Right lobe of liver (tissue), 6 donors: Measurements from ENCODE around the gene SKAP2. TPM values are rescaled to one million over a fixed set of nuclear protein-coding genes. Genes with fewer than 3 reads are reported as not detected.

Experiments used
- ATAC-seq, 4 donors: fragments of 200-7000 bp; cut with Tn5 transposase; one replicate each; pipeline ENCODE4 v1.9.1; 2020; ENCODE audit warnings: mild to moderate bottlenecking in 4 of 4, moderate library complexity in 4 of 4
- DNase-seq, 3 donors: peaks; one replicate each; pipeline ENCODE4 v3.0.0-alpha.2; 2020
- H3K27ac ChIP-seq, 3 donors: fragments of 200-600 bp; one replicate each; pipeline ENCODE4 v1.8.0; 2022
- H3K27me3 ChIP-seq, 2 donors: fragments of 200-600 bp; one replicate each; pipeline ENCODE4 v1.8.0; 2022
- H3K36me3 ChIP-seq, 4 donors: fragments of 200-600 bp; sonication (generic) in 1 of 4; one replicate each; pipeline versions ENCODE4 v1.5.1 to v1.8.0; 2017 to 2022; ENCODE audit warnings: control low read depth in 1 of 4
- H3K4me1 ChIP-seq, 4 donors: fragments of 200-600 bp; sonication (generic) in 1 of 4; one replicate each; pipeline versions ENCODE4 v1.5.1 to v1.8.0; 2017 to 2022; ENCODE audit warnings: control low read depth in 1 of 4
- H3K4me3 ChIP-seq, 3 donors: fragments of 200-600 bp; one replicate each; pipeline ENCODE4 v1.8.0; 2022
- H3K9me3 ChIP-seq, 4 donors: fragments of 200-600 bp; sonication (generic) in 1 of 4; one replicate each; pipeline versions ENCODE4 v1.5.1 to v1.8.0; 2017 to 2022; ENCODE audit warnings: control low read depth in 1 of 4
- POLR2A ChIP-seq: fragments of 450-650 bp; IDR thresholded peaks from one replicate; pipeline ENCODE4 v1.6.1; 2017; ENCODE audit warnings: antibody characterized with exemption, mild to moderate bottlenecking
- WGBS: methylation state at CpG from one replicate; pipeline ENCODE4 v1.1.6; 2018; ENCODE audit warnings: low coverage, low lambda C conversion rate; ENCODE audit not compliant: insufficient coverage; ENCODE audit errors: missing lambda C conversion rate; 5-methylcytosine and 5-hydroxymethylcytosine counted together
- intact Hi-C, 2 donors: fragments of 100-400 bp; cut with DNase I; formaldehyde crosslinking; loops; one replicate each; pipeline versions ENCODE4 v1.11.2 to v1.14.1; 2022
- total RNA-seq, 6 experiments: library from RNA; depleted of rRNA in 2 of 6; stranded (reverse); fragments of >200 nt in 2 of 6; fragmentation: NEBNext Ultra II Directional in 3 of 6; extraction: Animal tissue kit (Norgen Biotek cat#: 25700) in 3 of 6; gene quantifications; one replicate each; pipeline versions ENCODE4 v1.1.0 to v1.2.4, GENCODE V29; 2016 to 2023
- TF ChIP-seq, protein P1 (sequence below), 4 donors: fragments of 200-600 bp in 3 of 4; fragments of 450-650 bp in 1 of 4; IDR thresholded peaks; one replicate each; pipeline versions ENCODE4 v1.5.1 to v1.8.0; 2016 to 2022; ENCODE audit warnings: antibody characterized with exemption in 4 of 4, mild to moderate bottlenecking in 2 of 4
- donor health status: DM: no; HTN: yes; CAD: no.
- donor health status: DM: no; HTN: no; CAD: no.
- donor health status: DM: no; HTN: no; CAD: no.
- donor health status: DM: no; HTN: yes; CAD: no.
- donor health status: DM: no; HTN: yes; CAD: no.

Gene SKAP2
- total RNA-seq, 6 experiments from 2014 or later, result 4.7 to 19.6 (median 9.0) TPM

DNA sequence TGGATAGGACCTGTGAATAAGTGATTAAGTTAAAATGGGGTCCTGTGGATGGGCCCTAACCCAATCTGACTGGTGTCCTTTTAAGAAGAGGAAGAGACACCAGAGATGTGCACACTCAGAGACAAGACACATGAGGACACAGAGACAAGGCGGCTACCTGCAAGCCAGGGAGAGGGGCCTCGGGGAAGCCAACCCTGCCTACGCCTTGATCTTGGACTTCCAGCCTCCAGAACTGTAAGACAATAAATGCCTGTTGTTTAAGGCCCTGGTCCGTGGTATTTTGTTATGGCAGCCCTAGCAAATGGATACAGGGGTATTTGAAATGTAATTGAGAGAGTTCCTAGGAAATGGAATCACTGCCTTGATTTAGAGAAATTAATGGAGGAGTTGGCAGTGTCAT is 225.3 kb downstream of the SKAP2 start:
- no peak for ATAC-seq
- H3K36me3 ChIP-seq, result no peaks in the 10 kb centered on the region
- no peak for TF ChIP-seq POLR2A
- TF ChIP-seq, protein P1, sequence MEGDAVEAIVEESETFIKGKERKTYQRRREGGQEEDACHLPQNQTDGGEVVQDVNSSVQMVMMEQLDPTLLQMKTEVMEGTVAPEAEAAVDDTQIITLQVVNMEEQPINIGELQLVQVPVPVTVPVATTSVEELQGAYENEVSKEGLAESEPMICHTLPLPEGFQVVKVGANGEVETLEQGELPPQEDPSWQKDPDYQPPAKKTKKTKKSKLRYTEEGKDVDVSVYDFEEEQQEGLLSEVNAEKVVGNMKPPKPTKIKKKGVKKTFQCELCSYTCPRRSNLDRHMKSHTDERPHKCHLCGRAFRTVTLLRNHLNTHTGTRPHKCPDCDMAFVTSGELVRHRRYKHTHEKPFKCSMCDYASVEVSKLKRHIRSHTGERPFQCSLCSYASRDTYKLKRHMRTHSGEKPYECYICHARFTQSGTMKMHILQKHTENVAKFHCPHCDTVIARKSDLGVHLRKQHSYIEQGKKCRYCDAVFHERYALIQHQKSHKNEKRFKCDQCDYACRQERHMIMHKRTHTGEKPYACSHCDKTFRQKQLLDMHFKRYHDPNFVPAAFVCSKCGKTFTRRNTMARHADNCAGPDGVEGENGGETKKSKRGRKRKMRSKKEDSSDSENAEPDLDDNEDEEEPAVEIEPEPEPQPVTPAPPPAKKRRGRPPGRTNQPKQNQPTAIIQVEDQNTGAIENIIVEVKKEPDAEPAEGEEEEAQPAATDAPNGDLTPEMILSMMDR (IDR thresholded peaks at IDR 0.05), result no peak
- no peaks in the 10 kb centered on the region for H3K9me3 ChIP-seq
- no peaks in the 10 kb centered on the region for H3K27me3 ChIP-seq
- intact Hi-C loops, result no loop called here
- H3K4me3 ChIP-seq, result no peak overlapping the region
- no peaks in the 10 kb centered on the region for H3K4me1 ChIP-seq
- no peak overlapping the region for H3K27ac ChIP-seq
- DNase-seq, result no peak
- no CpG with 5 or more reads among the region's 4 CpGs for WGBS

DNA sequence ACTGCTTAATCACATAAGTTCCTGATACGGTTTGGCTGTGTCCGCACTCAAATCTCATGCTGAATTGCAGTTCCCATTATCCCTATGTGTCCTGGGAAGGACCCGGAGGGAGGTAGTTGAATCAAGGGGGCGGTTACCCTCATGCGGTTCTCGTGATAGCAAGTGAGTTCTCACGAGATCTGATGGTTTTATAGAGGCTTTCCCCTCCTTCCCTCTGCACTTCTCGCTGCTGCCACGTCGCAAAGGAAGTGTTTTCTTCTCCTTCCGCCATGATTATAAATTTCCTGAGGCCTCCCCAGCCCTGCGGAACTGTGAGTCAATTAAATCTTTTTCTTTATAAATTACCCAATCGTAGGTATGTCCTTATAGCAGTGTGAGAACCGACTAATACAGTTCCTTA is 226.2 kb downstream of the SKAP2 start:
- no peak for DNase-seq
- intact Hi-C loops, result no loop called here
- 71% methylated on average over 14 of the region's 14 CpGs for WGBS
- Histone ChIP-seq H3K36me3 (no peaks in the 10 kb centered on the region), H3K4me1 (no peaks in the 10 kb centered on the region), H3K27me3 (no peaks in the 10 kb centered on the region), H3K9me3 (no peaks in the 10 kb centered on the region), H3K4me3 (no peak overlapping the region), H3K27ac (no peak overlapping the region)
- ATAC-seq, result no peak
- no peak for TF ChIP-seq POLR2A
- TF ChIP-seq, protein P1 (IDR thresholded peaks at IDR 0.05), result no peak

DNA sequence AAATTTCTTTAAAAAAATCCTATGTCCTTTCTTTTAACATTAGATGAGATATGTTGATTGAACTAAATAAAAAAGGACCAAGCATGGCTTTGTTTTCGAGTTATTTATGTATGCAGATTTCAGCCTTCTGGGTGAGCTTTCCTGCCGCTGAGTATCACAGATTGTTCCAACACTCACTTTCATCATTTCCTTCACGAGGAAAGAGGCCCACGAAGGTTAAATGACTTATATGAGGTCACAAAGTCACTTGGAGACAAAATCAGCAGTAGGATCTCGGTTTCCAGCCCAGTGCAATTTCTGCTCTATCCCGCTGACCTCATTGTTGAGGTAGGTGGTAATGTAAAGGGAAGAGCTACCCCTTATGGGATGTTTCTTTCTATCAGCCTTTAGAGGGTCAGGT is 226.8 kb downstream of the SKAP2 start:
- no peaks in the 10 kb centered on the region for H3K9me3 ChIP-seq
- H3K4me3 ChIP-seq, result no peak overlapping the region
- no peak overlapping the region for H3K27ac ChIP-seq
- TF ChIP-seq, protein P1 (IDR thresholded peaks at IDR 0.05), result no peak
- H3K36me3 ChIP-seq, result no peaks in the 10 kb centered on the region
- DNase-seq (no peak), ATAC-seq (no peak)
- intact Hi-C loops, result no loop called here
- no peaks in the 10 kb centered on the region for H3K27me3 ChIP-seq
- no peaks in the 10 kb centered on the region for H3K4me1 ChIP-seq
- WGBS, result 59% methylated on average over 6 of the region's 6 CpGs

DNA sequence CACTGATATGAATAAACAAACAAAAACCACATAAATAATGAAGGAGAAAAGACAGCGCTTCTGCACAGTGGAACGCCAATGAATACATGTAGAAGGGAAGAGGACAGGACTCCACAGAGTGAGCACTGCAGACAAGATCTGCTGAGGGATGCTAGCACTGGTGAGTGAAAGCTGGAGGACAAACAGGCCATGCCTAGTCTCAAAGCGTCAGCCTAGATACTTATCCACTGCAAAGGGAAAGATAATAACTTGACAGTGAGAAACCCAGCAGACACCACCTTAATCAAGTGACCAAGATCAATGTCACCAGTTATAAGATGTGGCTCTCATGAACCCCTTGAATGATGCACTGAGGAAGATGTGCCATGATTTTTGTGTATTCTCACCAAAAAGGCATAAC is 227.6 kb downstream of the SKAP2 start:
- TF ChIP-seq, protein P1 (IDR thresholded peaks at IDR 0.05), result no peak
- TF ChIP-seq POLR2A, result no peak
- intact Hi-C loops, result no loop called here
- 56% methylated on average over 3 of the region's 3 CpGs for WGBS

DNA sequence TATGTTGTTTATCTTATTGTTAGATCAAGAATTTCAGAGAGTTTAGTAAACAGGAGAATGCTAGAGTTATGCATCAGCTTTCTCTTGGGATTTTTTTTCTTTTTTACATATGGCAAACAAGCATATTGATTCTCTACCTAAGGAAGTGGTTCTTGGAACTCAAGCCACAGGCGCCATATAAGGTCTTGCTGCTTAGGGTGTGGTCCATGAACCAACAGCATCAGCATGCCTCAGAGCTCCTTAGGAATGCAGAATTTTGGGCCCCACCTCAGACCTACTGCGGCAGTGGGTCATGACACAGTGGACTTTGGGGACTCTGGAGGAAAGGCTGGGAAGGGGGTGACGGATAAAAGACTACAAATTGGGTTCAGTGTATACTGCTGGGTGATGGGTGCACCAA is 230.8 kb downstream of the SKAP2 start:
- Histone ChIP-seq H3K27me3 (no peaks in the 10 kb centered on the region), H3K9me3 (no peaks in the 10 kb centered on the region), H3K4me3 (no peak overlapping the region), H3K36me3 (no peaks in the 10 kb centered on the region), H3K27ac (no peak overlapping the region), H3K4me1 (no peaks in the 10 kb centered on the region)
- intact Hi-C loops, result no loop called here
- DNase-seq, result no peak
- 81% methylated on average over 3 of the region's 3 CpGs for WGBS
- ATAC-seq, result no peak
- TF ChIP-seq POLR2A, result no peak
- TF ChIP-seq, protein P1 (IDR thresholded peaks at IDR 0.05), result no peak

More for the DNA sequence above, 227.6 kb downstream of the SKAP2 start:
- H3K36me3 ChIP-seq, result no peaks in the 10 kb centered on the region
- H3K27me3 ChIP-seq, result no peaks in the 10 kb centered on the region
- no peak overlapping the region for H3K4me3 ChIP-seq
- no peaks in the 10 kb centered on the region for H3K9me3 ChIP-seq
- H3K4me1 ChIP-seq, result no peaks in the 10 kb centered on the region
- no peak overlapping the region for H3K27ac ChIP-seq
- ATAC-seq (no peak), DNase-seq (no peak)
